Ascending aorta (tissue), 2 donors: ENCODE measurements around the gene FAM228A. TPM values are rescaled to one million over a fixed set of nuclear protein-coding genes. Genes with fewer than 3 reads are reported as not detected.

Source experiments
- DNase-seq, 2 donors: peaks; one replicate each; pipeline ENCODE4 v3.0.0-alpha.2; 2019; ENCODE audit warnings: low spot score in 2 of 2
- H3K27ac ChIP-seq, 2 donors: fragments of 200-600 bp; sonication (generic); one replicate each; pipeline ENCODE4 v1.5.1; 2016 to 2017; ENCODE audit warnings: mild to moderate bottlenecking in 1 of 2
- H3K27me3 ChIP-seq: fragments of 200-600 bp; sonication (generic); one replicate; pipeline ENCODE4 v1.5.1; 2017
- H3K36me3 ChIP-seq, 2 donors: fragments of 200-600 bp; sonication (generic); one replicate each; pipeline ENCODE4 v1.5.1; 2016
- H3K4me1 ChIP-seq, 2 donors: fragments of 200-600 bp; sonication (generic); one replicate each; pipeline ENCODE4 v1.5.1; 2016 to 2017; ENCODE audit warnings: mild to moderate bottlenecking in 1 of 2
- H3K4me3 ChIP-seq, 2 donors: fragments of 200-600 bp; sonication (generic); one replicate each; pipeline ENCODE4 v1.5.1; 2016 to 2017; ENCODE audit warnings: mild to moderate bottlenecking in 1 of 2
- H3K9me3 ChIP-seq, 2 donors: fragments of 200-600 bp; sonication (generic); one replicate each; pipeline ENCODE4 v1.5.1; 2016
- CTCF ChIP-seq, 3 experiments: fragments of 200-600 bp in 2 of 3; fragments of 450-650 bp in 1 of 3; sonication (generic) in 2 of 3; IDR thresholded peaks; one replicate each; pipeline ENCODE4 v1.5.1; 2016 to 2019; ENCODE audit warnings: antibody characterized with exemption in 3 of 3, mild to moderate bottlenecking in 1 of 3, moderate library complexity in 1 of 3
- intact Hi-C: fragments of 100-400 bp; cut with DNase I; formaldehyde crosslinking; loops from one replicate; pipeline ENCODE4 v1.15.1; 2023
- total RNA-seq: library from RNA; depleted of rRNA; stranded (reverse); fragments of >200 nt; gene quantifications from one replicate; pipeline ENCODE4 v1.1.0, GENCODE V29; 2016

The FAM228A gene
- total RNA-seq, 1 donor from 2014 or later = not detected

GRCh38 chr2:24163601-24164000 lies 11.3 kb upstream of the FAM228A start:
- Histone ChIP-seq H3K27ac (no peak overlapping the region), H3K4me1 (no peaks in the 10 kb centered on the region), H3K36me3 (peaks cover 3 to 16% of the 10 kb centered on the region in 2 donors), H3K27me3 (no peaks in the 10 kb centered on the region), H3K4me3 (no peak overlapping the region), H3K9me3 (no peaks in the 10 kb centered on the region)
- intact Hi-C loops = no loop called here
- DNase-seq = no peak
- no peak for TF ChIP-seq CTCF (IDR thresholded peaks at IDR 0.05)

DNA sequence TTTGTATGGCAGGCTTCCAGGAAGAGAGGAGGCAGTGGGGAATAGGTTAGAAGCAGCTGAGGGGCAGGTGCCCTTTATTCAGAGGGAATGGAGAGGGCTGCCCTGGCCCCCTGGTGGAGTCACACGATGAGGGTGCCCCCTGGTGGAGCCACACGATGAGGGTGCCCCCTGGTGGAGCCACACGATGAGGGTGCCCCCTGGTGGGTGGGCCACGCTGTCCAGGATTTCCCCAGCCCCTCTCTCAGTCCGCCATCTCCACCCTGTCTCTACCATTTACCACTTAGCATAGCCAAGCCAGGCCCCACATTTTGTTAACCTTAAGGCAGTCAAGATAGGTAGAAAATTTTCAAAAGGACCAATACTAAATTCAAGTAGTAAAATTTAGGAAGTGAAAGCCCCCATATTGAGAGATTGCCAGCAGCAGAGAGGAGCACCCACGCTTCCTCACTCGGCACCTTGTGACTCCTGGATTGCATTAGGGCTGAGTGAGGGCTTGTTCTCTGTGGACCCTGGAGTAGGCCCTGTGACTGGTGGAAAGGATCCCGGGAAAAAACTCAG lies 10.4 kb upstream of the FAM228A start:
- H3K4me1 ChIP-seq = no peaks in the 10 kb centered on the region
- H3K9me3 ChIP-seq = no peaks in the 10 kb centered on the region
- H3K36me3 ChIP-seq = peaks cover 3 to 13% of the 10 kb centered on the region in 2 donors
- H3K4me3 ChIP-seq = no peak overlapping the region
- peak; percentile 11 to 55 (median 21) for TF ChIP-seq CTCF (IDR thresholded peaks at IDR 0.05)
- H3K27ac ChIP-seq = no peak overlapping the region
- no peak for DNase-seq
- intact Hi-C loops = no loop called here
- no peaks in the 10 kb centered on the region for H3K27me3 ChIP-seq

DNA sequence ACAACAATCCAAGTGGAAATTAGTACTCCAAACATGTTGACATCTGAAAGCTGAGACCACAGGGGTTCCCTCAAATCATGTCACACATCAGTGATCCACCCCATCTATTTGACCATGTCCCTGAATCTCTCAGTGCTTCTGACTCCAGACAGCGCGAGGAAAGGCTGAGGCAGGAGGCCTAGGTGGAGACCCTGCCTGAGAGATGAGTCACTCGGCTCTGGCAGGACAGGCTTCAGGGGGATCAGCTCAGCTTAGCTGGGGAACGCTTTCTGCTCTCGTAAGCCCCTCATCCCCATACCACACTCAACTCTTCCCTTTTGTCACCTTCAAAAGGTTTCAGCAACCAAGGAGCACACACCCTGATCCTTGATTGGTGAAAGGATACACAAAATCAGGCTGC lies 5.8 kb upstream of the FAM228A start:
- TF ChIP-seq CTCF (IDR thresholded peaks at IDR 0.05) = no peak
- Histone ChIP-seq H3K4me1 (no peaks in the 10 kb centered on the region), H3K27ac (no peak overlapping the region), H3K27me3 (no peaks in the 10 kb centered on the region), H3K9me3 (no peaks in the 10 kb centered on the region), H3K36me3 (no peaks in the 10 kb centered on the region), H3K4me3 (no peak overlapping the region)
- intact Hi-C loops = no loop called here
- no peak for DNase-seq

GRCh38 chr2:24175631-24176187 lies 856 bp downstream of the FAM228A start:
- intact Hi-C loops = no loop called here
- no peak for TF ChIP-seq CTCF (IDR thresholded peaks at IDR 0.05)
- peak overlapping the region in 1 of 2 donors; percentile 1 for H3K27ac ChIP-seq
- H3K4me3 ChIP-seq = peak overlapping the region in 1 of 2 donors; percentile 49
- DNase-seq = no peak
- no peaks in the 10 kb centered on the region for H3K27me3 ChIP-seq
- no peaks in the 10 kb centered on the region for H3K4me1 ChIP-seq
- no peaks in the 10 kb centered on the region for H3K9me3 ChIP-seq
- H3K36me3 ChIP-seq = no peaks in the 10 kb centered on the region

GRCh38 chr2:24176326-24176725 lies 1.5 kb downstream of the FAM228A start:
- intact Hi-C loops = no loop called here

More at GRCh38 chr2:24176326-24176725, 1.5 kb downstream of the FAM228A start:
- Histone ChIP-seq H3K9me3 (no peaks in the 10 kb centered on the region), H3K4me3 (no peak overlapping the region), H3K27ac (no peak overlapping the region), H3K36me3 (no peaks in the 10 kb centered on the region), H3K4me1 (no peaks in the 10 kb centered on the region), H3K27me3 (no peaks in the 10 kb centered on the region)
- no peak for DNase-seq
- no peak for TF ChIP-seq CTCF (IDR thresholded peaks at IDR 0.05)
